ENCODE measurements around the gene JARID2.

DNA sequence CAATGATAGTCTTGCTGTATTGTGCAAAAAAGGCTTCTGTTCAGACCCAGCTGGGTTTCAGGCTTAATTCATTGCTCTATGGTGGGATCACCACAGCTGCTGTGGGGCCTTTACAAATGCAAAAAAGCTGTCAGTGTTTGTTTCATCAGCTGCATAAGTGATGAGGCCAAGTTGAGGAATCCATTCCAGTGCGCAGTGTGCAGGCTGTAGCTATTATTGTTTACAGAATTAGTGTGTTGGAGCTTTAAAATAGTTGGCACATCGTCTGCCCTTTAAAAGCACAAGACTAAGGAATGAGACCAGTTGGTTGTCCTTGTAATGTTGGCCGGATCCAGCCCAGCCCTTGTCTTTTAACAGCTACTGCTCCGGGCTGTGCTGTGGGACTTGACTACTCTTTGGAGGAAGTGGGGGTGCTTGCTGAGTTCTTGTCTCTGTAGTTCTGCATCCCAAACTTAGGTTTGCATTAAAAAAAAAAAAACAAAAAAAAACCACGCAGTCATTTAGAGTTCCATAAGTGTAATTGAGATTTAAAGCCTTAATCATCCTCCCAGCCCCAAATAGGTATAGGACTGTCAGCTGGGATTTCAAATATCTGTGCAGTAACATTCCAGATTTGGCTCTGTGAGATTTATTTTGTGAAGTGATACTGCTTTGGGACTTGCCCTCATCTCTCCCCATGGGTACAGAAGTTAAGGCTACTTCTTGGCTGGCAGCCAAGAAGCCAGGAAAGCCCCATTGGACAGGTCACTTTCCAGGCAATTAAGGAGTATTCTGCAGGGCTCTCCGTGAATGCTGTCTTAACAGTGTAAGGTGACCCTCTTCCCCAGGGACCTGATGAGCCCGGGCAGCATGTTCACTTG, 19.3 kb downstream of the JARID2 start:
- no peak for TF ChIP-seq EZH2 (IDR thresholded peaks at IDR 0.05; ENCODE audit: borderline replicate concordance, low read length)
- TF ChIP-seq, protein P1, sequence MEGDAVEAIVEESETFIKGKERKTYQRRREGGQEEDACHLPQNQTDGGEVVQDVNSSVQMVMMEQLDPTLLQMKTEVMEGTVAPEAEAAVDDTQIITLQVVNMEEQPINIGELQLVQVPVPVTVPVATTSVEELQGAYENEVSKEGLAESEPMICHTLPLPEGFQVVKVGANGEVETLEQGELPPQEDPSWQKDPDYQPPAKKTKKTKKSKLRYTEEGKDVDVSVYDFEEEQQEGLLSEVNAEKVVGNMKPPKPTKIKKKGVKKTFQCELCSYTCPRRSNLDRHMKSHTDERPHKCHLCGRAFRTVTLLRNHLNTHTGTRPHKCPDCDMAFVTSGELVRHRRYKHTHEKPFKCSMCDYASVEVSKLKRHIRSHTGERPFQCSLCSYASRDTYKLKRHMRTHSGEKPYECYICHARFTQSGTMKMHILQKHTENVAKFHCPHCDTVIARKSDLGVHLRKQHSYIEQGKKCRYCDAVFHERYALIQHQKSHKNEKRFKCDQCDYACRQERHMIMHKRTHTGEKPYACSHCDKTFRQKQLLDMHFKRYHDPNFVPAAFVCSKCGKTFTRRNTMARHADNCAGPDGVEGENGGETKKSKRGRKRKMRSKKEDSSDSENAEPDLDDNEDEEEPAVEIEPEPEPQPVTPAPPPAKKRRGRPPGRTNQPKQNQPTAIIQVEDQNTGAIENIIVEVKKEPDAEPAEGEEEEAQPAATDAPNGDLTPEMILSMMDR (conservative IDR thresholded peaks at IDR 0.05 in 1 of 2, IDR thresholded peaks at IDR 0.05 in 1 of 2; ENCODE audit: extremely low read depth in 1 of 2, insufficient read depth in 1 of 2, low read depth in 1 of 2, low read length in 2 of 2) = no peak

Data from mammary epithelial cell (primary cell).